Gastroesophageal sphincter (tissue), 4 donors: ENCODE data around the gene NEUROD4. TPM values are rescaled to one million over a fixed set of nuclear protein-coding genes. Genes with fewer than 3 reads are reported as not detected.

Source experiments
- ATAC-seq: fragments of 150-250 bp; one replicate; pipeline ENCODE4 v1.9.1; 2016; ENCODE audit warnings: mild to moderate bottlenecking, moderate library complexity
- H3K27ac ChIP-seq, 4 donors: fragments of 200-600 bp; sonication (generic) in 3 of 4; 1 replicate in 3 of 4; 2 replicates in 1 of 4; pipeline ENCODE4 v1.5.1; 2016 to 2019
- H3K27me3 ChIP-seq: fragments of 200-600 bp; sonication (generic); one replicate; pipeline ENCODE4 v1.5.1; 2019
- H3K36me3 ChIP-seq, 2 donors: fragments of 200-600 bp; sonication (generic); one replicate each; pipeline ENCODE4 v1.5.1; 2019; ENCODE audit warnings: control low read depth in 1 of 2
- H3K4me1 ChIP-seq, 3 donors: fragments of 200-600 bp; sonication (generic); 1 replicate in 2 of 3; 2 replicates in 1 of 3; pipeline ENCODE4 v1.5.1; 2016 to 2019; ENCODE audit warnings: control low read depth in 2 of 3
- H3K4me3 ChIP-seq, 2 donors: fragments of 200-600 bp; sonication (generic); one replicate each; pipeline ENCODE4 v1.5.1; 2019; ENCODE audit warnings: mild to moderate bottlenecking in 1 of 2, moderate library complexity in 1 of 2
- H3K9me3 ChIP-seq, 3 donors: fragments of 200-600 bp; sonication (generic); one replicate each; pipeline ENCODE4 v1.5.1; 2017 to 2019; ENCODE audit warnings: control low read depth in 2 of 3
- EP300 ChIP-seq: sonication (generic); formaldehyde crosslinking; IDR thresholded peaks from one replicate; pipeline ENCODE4 v1.6.1; 2017; ENCODE audit warnings: antibody characterized with exemption, mild to moderate bottlenecking
- POLR2A ChIP-seq, 2 donors: fragments of 450-650 bp; IDR thresholded peaks; one replicate each; pipeline ENCODE4 v1.6.1; 2017; ENCODE audit warnings: antibody characterized with exemption in 2 of 2, mild to moderate bottlenecking in 2 of 2, moderate library complexity in 1 of 2
- POLR2AphosphoS5 ChIP-seq: sonication (generic); formaldehyde crosslinking; IDR thresholded peaks from one replicate; pipeline ENCODE4 v1.6.1; 2017; ENCODE audit warnings: antibody characterized with exemption
- WGBS, 2 donors: methylation state at CpG; one replicate each; pipeline ENCODE4 v1.1.5; 2018; ENCODE audit warnings: low coverage in 1 of 2; 5-methylcytosine and 5-hydroxymethylcytosine counted together
- total RNA-seq, 4 donors: library from RNA; depleted of rRNA; stranded (reverse); fragments of >200 nt; gene quantifications; one replicate each; pipeline ENCODE4 v1.1.0, GENCODE V29; 2016
- TF ChIP-seq, protein P1 (sequence below), 4 experiments: fragments of 200-600 bp in 2 of 4; fragments of 450-650 bp in 2 of 4; sonication (generic) in 1 of 4; IDR thresholded peaks; one replicate each; pipeline ENCODE4 v1.5.1; 2017 to 2019; ENCODE audit warnings: antibody characterized with exemption in 4 of 4, mild to moderate bottlenecking in 2 of 4, moderate library complexity in 2 of 4

NEUROD4 gene
- total RNA-seq, 4 donors from 2014 or later: not detected

DNA sequence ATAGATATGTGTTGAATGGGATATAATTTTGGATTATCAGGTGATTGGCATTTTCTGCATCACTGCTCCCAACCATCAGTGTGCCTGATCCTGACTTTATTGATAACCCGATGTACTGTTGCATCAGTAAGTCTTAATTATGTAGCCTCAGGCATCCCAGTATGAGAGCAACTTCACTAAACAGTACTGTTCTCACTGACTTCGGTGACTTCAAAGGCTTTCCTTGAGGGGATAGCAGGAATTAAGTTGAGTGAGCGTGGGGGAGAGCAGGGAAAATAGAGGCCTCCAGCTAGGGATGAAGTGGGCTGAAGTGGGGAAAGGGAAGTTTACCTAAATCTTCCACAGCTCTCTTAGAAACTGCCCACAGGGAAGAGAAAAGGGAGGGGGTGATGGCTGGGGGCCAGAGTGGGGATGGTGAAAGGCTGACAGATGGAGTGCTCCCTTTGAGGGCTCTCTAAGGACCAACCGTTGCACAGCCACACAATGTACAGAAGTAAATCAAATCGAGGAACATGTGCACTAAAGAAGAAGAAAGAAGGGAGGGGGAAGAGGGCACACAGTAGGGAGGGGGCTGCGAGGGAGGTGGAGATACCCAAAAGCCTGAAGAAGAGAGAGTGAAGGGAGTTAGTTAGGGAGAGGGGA is 10.7 kb upstream of the NEUROD4 start:
- Histone ChIP-seq H3K4me3 (no peak overlapping the region), H3K36me3 (no peaks in the 10 kb centered on the region), H3K27ac (no peak overlapping the region), H3K27me3 (peaks cover 33% of the 10 kb centered on the region), H3K4me1 (no peaks in the 10 kb centered on the region), H3K9me3 (peaks cover 0 to 7% (median 0%) of the 10 kb centered on the region in 3 donors)
- TF ChIP-seq, protein P1, sequence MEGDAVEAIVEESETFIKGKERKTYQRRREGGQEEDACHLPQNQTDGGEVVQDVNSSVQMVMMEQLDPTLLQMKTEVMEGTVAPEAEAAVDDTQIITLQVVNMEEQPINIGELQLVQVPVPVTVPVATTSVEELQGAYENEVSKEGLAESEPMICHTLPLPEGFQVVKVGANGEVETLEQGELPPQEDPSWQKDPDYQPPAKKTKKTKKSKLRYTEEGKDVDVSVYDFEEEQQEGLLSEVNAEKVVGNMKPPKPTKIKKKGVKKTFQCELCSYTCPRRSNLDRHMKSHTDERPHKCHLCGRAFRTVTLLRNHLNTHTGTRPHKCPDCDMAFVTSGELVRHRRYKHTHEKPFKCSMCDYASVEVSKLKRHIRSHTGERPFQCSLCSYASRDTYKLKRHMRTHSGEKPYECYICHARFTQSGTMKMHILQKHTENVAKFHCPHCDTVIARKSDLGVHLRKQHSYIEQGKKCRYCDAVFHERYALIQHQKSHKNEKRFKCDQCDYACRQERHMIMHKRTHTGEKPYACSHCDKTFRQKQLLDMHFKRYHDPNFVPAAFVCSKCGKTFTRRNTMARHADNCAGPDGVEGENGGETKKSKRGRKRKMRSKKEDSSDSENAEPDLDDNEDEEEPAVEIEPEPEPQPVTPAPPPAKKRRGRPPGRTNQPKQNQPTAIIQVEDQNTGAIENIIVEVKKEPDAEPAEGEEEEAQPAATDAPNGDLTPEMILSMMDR (IDR thresholded peaks at IDR 0.05): no peak
- TF ChIP-seq POLR2AphosphoS5: no peak
- no peak for TF ChIP-seq POLR2A (IDR thresholded peaks at IDR 0.05)
- TF ChIP-seq EP300: no peak
- 25 to 30% methylated on average over 2 to 6 of the region's 6 CpGs for WGBS, 2 donors
- no peak for ATAC-seq

DNA sequence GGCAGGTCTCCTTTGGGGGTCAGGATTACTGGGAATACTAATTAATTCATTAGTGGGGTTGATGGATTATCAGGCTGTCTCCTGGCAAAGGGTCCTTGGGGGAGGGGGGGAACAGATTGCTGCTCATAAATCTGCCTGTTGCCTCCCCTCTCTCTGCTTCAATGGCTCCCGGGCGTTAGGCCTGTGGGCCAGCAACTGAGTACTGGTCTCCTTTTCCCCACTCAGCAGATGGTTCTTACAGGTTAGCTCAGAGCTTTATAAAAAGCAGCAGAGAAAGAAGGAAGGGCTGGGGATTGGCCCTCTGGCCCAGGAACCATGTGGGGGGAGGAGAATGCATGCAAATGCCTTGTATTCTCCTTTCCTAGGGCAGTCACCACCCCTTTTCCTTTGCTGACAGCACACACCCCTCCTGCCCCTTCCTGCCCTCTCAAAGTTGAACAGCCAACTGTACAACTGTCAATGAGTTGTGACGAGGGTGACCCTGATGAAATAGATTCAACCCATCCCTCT is 2.3 kb upstream of the NEUROD4 start:
- ATAC-seq: no peak
- no peak for TF ChIP-seq POLR2AphosphoS5
- TF ChIP-seq, protein P1 (IDR thresholded peaks at IDR 0.05): no peak
- no peak for TF ChIP-seq POLR2A (IDR thresholded peaks at IDR 0.05)
- TF ChIP-seq EP300: no peak
- H3K4me3 ChIP-seq: no peak overlapping the region
- 33 to 43% methylated on average over 2 of the region's 3 CpGs for WGBS, 2 donors
- H3K4me1 ChIP-seq: peaks cover 0 to 6% (median 0%) of the 10 kb centered on the region in 3 donors
- H3K27ac ChIP-seq: no peak overlapping the region
- H3K9me3 ChIP-seq: peaks cover 0 to 7% (median 0%) of the 10 kb centered on the region in 3 donors
- no peaks in the 10 kb centered on the region for H3K36me3 ChIP-seq
- peaks cover 47% of the 10 kb centered on the region for H3K27me3 ChIP-seq

DNA sequence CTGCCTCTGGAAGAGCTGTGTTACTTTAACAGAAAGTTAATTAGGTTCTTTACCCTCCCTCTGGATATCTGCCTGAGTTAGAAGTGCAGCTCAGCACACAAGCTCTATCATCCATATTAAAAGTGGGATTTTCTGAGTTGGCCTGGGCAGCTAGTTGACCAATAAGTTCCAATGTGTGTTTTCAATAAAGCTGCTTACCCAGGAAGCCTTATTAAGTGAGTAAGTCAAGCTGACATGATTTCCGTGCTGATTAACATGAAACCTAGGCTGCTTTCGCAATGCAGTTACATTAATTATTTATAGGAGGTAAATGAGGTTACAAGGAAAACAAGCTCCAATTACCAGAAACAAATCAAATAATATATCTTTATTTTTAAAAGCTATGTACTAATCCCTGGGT is 4.8 kb downstream of the NEUROD4 start:
- 71 to 81% methylated on average over 2 of the region's 2 CpGs for WGBS, 2 donors
- no peak for ATAC-seq

DNA sequence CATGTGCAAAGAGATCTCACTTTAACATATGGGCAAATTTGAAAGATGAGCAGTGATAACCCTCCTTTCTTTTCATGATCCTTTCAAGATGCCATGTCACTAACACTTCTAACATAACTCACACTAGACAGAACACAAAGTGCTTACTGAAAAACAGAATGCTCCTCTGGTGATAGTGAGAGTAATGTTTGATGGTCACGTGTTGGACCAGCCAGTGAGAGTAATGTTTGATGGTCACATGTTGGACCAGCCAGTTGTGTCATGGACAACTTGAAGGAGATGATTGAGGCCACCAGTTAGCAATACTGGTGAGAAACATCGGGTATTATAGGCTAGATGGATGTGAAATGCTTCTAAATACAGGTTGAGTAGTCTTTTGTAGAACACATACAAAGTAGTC is 5.7 kb downstream of the NEUROD4 start:
- ATAC-seq: no peak

More for the DNA sequence above, 4.8 kb downstream of the NEUROD4 start:
- Histone ChIP-seq H3K4me1 (peaks cover 0 to 4% (median 0%) of the 10 kb centered on the region in 3 donors), H3K9me3 (no peaks in the 10 kb centered on the region), H3K27me3 (peaks cover 38% of the 10 kb centered on the region), H3K27ac (no peak overlapping the region), H3K4me3 (no peak overlapping the region), H3K36me3 (no peaks in the 10 kb centered on the region)
- TF ChIP-seq POLR2AphosphoS5 (no peak), EP300 (no peak), POLR2A (IDR thresholded peaks at IDR 0.05) (no peak)
- TF ChIP-seq, protein P1 (IDR thresholded peaks at IDR 0.05): no peak

More for the DNA sequence above, 5.7 kb downstream of the NEUROD4 start:
- peaks cover 38% of the 10 kb centered on the region for H3K27me3 ChIP-seq
- TF ChIP-seq POLR2AphosphoS5 (no peak), POLR2A (IDR thresholded peaks at IDR 0.05) (no peak), EP300 (no peak)
- TF ChIP-seq, protein P1 (IDR thresholded peaks at IDR 0.05): no peak
- WGBS, 2 donors: 67 to 73% methylated on average over 2 of the region's 2 CpGs
- no peaks in the 10 kb centered on the region for H3K9me3 ChIP-seq
- H3K27ac ChIP-seq: no peak overlapping the region
- H3K4me1 ChIP-seq: no peaks in the 10 kb centered on the region
- no peaks in the 10 kb centered on the region for H3K36me3 ChIP-seq
- no peak overlapping the region for H3K4me3 ChIP-seq
